ENCODE results near the gene APH1B. TPM values are rescaled to one million over a fixed set of nuclear protein-coding genes. Genes with fewer than 3 reads are reported as not detected.

Gene APH1B
- total RNA-seq, 1 donor, result 19.9 TPM

DNA sequence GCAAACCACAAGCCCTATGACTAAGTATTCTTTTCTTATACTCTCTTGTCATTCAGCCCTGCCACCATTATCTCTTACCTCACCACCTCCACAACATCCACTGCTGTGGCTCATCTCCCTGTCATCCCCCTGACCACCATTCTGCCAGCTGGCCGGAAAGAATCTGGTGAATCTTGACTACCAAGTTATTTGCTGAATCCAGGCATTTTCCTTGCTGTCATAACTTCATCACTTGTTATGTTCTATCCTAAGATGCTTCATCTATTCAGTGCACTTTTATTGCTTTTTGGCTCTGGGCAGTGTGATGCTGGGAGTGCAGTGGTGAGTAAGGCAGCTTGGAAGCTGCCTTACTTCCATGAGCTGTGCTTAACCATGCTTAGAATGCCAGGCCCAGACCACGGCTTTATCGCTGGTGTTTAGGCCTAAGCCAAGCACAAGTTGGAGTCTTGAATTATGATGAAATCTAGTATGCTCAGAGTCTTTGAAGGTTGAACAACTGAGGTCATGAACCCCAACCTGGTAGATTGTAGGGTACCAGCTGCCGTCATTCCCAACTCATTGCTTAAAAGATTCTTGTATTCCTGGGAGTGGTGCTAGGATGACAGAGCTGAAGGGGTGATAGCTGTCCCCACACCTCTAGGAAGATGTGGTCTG is 27.0 kb upstream of the APH1B start:
- TF ChIP-seq CTCF (IDR thresholded peaks at IDR 0.05; ENCODE audit: insufficient read depth, low read depth, low read length), result no peak
- DNase-seq (ENCODE audit: low read depth), result peak; percentile 98
- no peak overlapping the region for H3K4me3 ChIP-seq (ENCODE audit: low read depth, low read length)

GRCh38 chr15:63251701-63252100 is 25.7 kb upstream of the APH1B start:
- H3K4me3 ChIP-seq (ENCODE audit: low read depth, low read length), result no peak overlapping the region
- no peak for TF ChIP-seq CTCF (IDR thresholded peaks at IDR 0.05; ENCODE audit: insufficient read depth, low read depth, low read length)
- no peak for DNase-seq (ENCODE audit: low read depth)

- DNase-seq (ENCODE audit: low read depth), result no peak
- H3K4me3 ChIP-seq (ENCODE audit: low read depth, low read length), result no peak overlapping the region
- no peak for TF ChIP-seq CTCF (IDR thresholded peaks at IDR 0.05; ENCODE audit: insufficient read depth, low read depth, low read length)
Measured at GRCh38 chr15:63252292-63252691, 25.1 kb upstream of the APH1B start.

GRCh38 chr15:63254991-63255390 is 22.4 kb upstream of the APH1B start:
- TF ChIP-seq CTCF (IDR thresholded peaks at IDR 0.05; ENCODE audit: insufficient read depth, low read depth, low read length), result no peak
- no peak overlapping the region for H3K4me3 ChIP-seq (ENCODE audit: low read depth, low read length)
- no peak for DNase-seq (ENCODE audit: low read depth)

GRCh38 chr15:63255489-63255990 is 21.9 kb upstream of the APH1B start:
- DNase-seq (ENCODE audit: low read depth), result no peak
- H3K4me3 ChIP-seq (ENCODE audit: low read depth, low read length), result no peak overlapping the region
- no peak for TF ChIP-seq CTCF (IDR thresholded peaks at IDR 0.05; ENCODE audit: insufficient read depth, low read depth, low read length)

DNA sequence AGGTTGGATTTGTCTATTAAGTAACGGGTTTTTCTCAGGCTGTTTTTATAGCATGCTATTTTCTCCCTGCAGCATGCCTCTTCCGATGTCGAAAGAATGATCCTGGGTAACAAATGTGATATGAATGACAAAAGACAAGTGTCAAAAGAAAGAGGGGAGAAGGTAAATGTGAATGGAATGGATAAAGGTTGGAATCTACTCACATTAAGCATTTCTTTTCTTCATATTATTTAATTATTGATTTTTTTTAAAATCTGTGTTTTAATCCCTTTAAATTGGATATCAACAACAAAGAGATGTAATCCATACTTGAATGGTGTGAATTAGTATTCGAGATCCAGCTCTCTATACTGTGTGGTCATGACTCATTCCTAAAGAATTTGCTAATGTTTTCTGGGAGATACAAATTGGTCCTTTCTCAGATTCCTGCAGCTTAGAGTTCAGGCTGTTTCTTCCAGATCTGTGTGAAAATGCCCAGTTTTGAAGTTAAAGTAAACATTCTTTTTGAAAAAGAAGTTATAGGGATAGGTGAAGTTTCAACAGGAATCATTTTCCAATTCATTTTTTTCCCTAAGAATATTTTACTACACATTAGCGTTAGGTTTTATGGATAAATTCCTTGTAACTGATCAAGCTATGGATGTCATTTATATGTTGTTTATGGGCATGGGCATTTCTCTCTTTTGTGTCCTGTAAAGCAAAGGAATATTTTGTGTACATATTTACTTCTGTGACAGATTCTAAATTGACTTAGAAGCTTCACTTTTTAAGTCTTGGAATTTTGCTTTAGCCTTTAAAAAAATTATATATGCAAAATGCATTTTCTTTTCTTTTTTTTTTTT is 20.8 kb upstream of the APH1B start:
- TF ChIP-seq CTCF (IDR thresholded peaks at IDR 0.05; ENCODE audit: insufficient read depth, low read depth, low read length), result no peak
- DNase-seq (ENCODE audit: low read depth), result peak; percentile 89
- H3K4me3 ChIP-seq (ENCODE audit: low read depth, low read length), result no peak overlapping the region
